ENCODE measurements around the gene CDKL2.
"Not testable (repeated sequence)": the region's sequence is repeated elsewhere in the genome, so short reads cannot be mapped to it uniquely, and the experiment has no call there.

The CDKL2 gene

GRCh38 chr4:75547647-75548387 lies 82.5 kb downstream of the CDKL2 start:
- no peak for TF ChIP-seq EZH2phosphoT487 (IDR thresholded peaks at IDR 0.05; ENCODE audit: borderline replicate concordance)
- TF ChIP-seq, protein P1, sequence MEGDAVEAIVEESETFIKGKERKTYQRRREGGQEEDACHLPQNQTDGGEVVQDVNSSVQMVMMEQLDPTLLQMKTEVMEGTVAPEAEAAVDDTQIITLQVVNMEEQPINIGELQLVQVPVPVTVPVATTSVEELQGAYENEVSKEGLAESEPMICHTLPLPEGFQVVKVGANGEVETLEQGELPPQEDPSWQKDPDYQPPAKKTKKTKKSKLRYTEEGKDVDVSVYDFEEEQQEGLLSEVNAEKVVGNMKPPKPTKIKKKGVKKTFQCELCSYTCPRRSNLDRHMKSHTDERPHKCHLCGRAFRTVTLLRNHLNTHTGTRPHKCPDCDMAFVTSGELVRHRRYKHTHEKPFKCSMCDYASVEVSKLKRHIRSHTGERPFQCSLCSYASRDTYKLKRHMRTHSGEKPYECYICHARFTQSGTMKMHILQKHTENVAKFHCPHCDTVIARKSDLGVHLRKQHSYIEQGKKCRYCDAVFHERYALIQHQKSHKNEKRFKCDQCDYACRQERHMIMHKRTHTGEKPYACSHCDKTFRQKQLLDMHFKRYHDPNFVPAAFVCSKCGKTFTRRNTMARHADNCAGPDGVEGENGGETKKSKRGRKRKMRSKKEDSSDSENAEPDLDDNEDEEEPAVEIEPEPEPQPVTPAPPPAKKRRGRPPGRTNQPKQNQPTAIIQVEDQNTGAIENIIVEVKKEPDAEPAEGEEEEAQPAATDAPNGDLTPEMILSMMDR (conservative IDR thresholded peaks at IDR 0.05; ENCODE audit: low read length) = no peak
- Histone ChIP-seq H3K27me3 (ENCODE audit: insufficient read depth, low read length, poor library complexity, severe bottlenecking) (no peaks in the 10 kb centered on the region), H3K79me2 (ENCODE audit: insufficient read depth, low read length) (no peaks in the 10 kb centered on the region), H2AFZ (ENCODE audit: low read length) (no peak overlapping the region), H3K9me2 (replicated peaks; ENCODE audit: low read depth, low read length) (no peaks in the 10 kb centered on the region), H3K4me1 (ENCODE audit: insufficient read depth, low read length, poor library complexity, severe bottlenecking) (no peaks in the 10 kb centered on the region), H3K9me3 (ENCODE audit: insufficient read depth, low read depth, low read length) (no peaks in the 10 kb centered on the region), H3K9ac (ENCODE audit: low read depth, low read length, poor library complexity, severe bottlenecking) (no peak overlapping the region), H3K4me2 (ENCODE audit: low read depth, low read length, poor library complexity, severe bottlenecking) (no peak overlapping the region), H3K4me3 (ENCODE audit: low read length, poor library complexity, severe bottlenecking) (no peak overlapping the region), H4K20me1 (ENCODE audit: insufficient read depth, low read length, poor library complexity, severe bottlenecking) (no peaks in the 10 kb centered on the region), H3K36me3 (ENCODE audit: insufficient read depth, low read length) (no peaks in the 10 kb centered on the region), H3F3A (ENCODE audit: low read depth) (no peaks in the 10 kb centered on the region)

GRCh38 chr4:75545526-75545925 lies 84.8 kb downstream of the CDKL2 start:
- TF ChIP-seq, protein P1 (conservative IDR thresholded peaks at IDR 0.05; ENCODE audit: low read length) = no peak
- TF ChIP-seq EZH2phosphoT487 (IDR thresholded peaks at IDR 0.05; ENCODE audit: borderline replicate concordance) = no peak
- Histone ChIP-seq H3K79me2 (ENCODE audit: insufficient read depth, low read length) (no peaks in the 10 kb centered on the region), H3K9me3 (ENCODE audit: insufficient read depth, low read depth, low read length) (no peaks in the 10 kb centered on the region), H3K4me2 (ENCODE audit: low read depth, low read length, poor library complexity, severe bottlenecking) (no peak overlapping the region), H3K9ac (ENCODE audit: low read depth, low read length, poor library complexity, severe bottlenecking) (no peak overlapping the region), H4K20me1 (ENCODE audit: insufficient read depth, low read length, poor library complexity, severe bottlenecking) (no peaks in the 10 kb centered on the region), H3F3A (ENCODE audit: low read depth) (no peaks in the 10 kb centered on the region), H3K4me3 (ENCODE audit: low read length, poor library complexity, severe bottlenecking) (no peak overlapping the region), H3K36me3 (ENCODE audit: insufficient read depth, low read length) (no peaks in the 10 kb centered on the region), H2AFZ (ENCODE audit: low read length) (no peak overlapping the region), H3K4me1 (ENCODE audit: insufficient read depth, low read length, poor library complexity, severe bottlenecking) (no peaks in the 10 kb centered on the region), H3K27me3 (ENCODE audit: insufficient read depth, low read length, poor library complexity, severe bottlenecking) (no peaks in the 10 kb centered on the region), H3K9me2 (replicated peaks; ENCODE audit: low read depth, low read length) (no peaks in the 10 kb centered on the region)

DNA sequence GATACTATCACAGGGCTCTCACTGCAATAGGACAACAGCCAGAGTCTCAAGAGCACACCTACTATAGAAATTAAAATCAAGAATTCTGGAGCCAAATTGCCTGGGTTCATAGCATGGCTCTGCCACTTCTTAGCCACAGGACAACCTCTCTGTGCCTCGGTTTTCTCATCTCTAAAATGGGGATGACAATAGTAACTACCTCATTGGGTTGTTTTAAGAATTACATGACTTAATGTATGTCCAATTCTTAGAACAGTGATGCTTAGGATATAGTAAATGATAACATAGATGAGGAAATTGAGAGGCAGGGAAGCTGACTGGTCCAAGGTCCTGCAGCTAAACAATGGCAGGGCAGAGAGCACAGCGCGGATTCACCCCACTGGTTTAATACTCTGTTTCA lies 85.5 kb downstream of the CDKL2 start:
- TF ChIP-seq EZH2phosphoT487 (IDR thresholded peaks at IDR 0.05; ENCODE audit: borderline replicate concordance) = no peak
- TF ChIP-seq, protein P1 (conservative IDR thresholded peaks at IDR 0.05; ENCODE audit: low read length) = no peak
- Histone ChIP-seq H3K9me2 (replicated peaks; ENCODE audit: low read depth, low read length) (no peaks in the 10 kb centered on the region), H2AFZ (ENCODE audit: low read length) (no peak overlapping the region), H4K20me1 (ENCODE audit: insufficient read depth, low read length, poor library complexity, severe bottlenecking) (no peaks in the 10 kb centered on the region), H3K79me2 (ENCODE audit: insufficient read depth, low read length) (no peaks in the 10 kb centered on the region), H3K27me3 (ENCODE audit: insufficient read depth, low read length, poor library complexity, severe bottlenecking) (no peaks in the 10 kb centered on the region), H3K4me2 (ENCODE audit: low read depth, low read length, poor library complexity, severe bottlenecking) (no peak overlapping the region), H3K4me3 (ENCODE audit: low read length, poor library complexity, severe bottlenecking) (no peak overlapping the region), H3K36me3 (ENCODE audit: insufficient read depth, low read length) (no peaks in the 10 kb centered on the region), H3K4me1 (ENCODE audit: insufficient read depth, low read length, poor library complexity, severe bottlenecking) (no peaks in the 10 kb centered on the region), H3F3A (ENCODE audit: low read depth) (no peaks in the 10 kb centered on the region), H3K9ac (ENCODE audit: low read depth, low read length, poor library complexity, severe bottlenecking) (no peak overlapping the region), H3K9me3 (ENCODE audit: insufficient read depth, low read depth, low read length) (no peaks in the 10 kb centered on the region)

DNA sequence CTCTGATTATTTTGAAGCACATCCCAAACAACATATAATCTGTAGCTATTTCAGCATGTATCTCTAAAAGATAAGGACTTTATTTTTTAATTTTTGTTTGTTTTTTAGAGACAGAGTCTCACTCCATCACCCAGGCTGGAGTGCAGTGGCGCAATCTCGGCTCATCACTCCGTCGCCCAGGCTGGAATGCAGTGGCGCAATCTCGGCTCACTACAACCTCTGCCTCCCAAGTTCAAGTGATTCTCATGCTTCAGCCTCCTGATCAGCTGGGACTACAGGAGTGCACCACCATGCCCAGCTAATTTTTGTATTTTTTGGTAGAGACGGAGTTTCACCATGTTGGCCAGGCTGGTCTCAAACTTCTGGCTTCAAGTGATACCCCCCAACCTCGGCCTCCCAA lies 86.1 kb downstream of the CDKL2 start:
- H2AFZ ChIP-seq (ENCODE audit: low read length); H3K36me3 ChIP-seq (ENCODE audit: insufficient read depth, low read length); H3K9me3 ChIP-seq (ENCODE audit: insufficient read depth, low read depth, low read length); H3K4me1 ChIP-seq (ENCODE audit: insufficient read depth, low read length, poor library complexity, severe bottlenecking); H3K9me2 ChIP-seq (replicated peaks; ENCODE audit: low read depth, low read length); H3F3A ChIP-seq (ENCODE audit: low read depth); H3K4me3 ChIP-seq (ENCODE audit: low read length, poor library complexity, severe bottlenecking); H3K79me2 ChIP-seq (ENCODE audit: insufficient read depth, low read length); H4K20me1 ChIP-seq (ENCODE audit: insufficient read depth, low read length, poor library complexity, severe bottlenecking); H3K9ac ChIP-seq (ENCODE audit: low read depth, low read length, poor library complexity, severe bottlenecking); H3K4me2 ChIP-seq (ENCODE audit: low read depth, low read length, poor library complexity, severe bottlenecking); H3K27me3 ChIP-seq (ENCODE audit: insufficient read depth, low read length, poor library complexity, severe bottlenecking): not testable (repeated sequence)

All from Loucy (cell line).